HTERT RPE-1 (cell line): ENCODE results near the gene RILPL1.
"Not testable (repeated sequence)": the region's sequence is repeated elsewhere in the genome, so short reads cannot be mapped to it uniquely, and the experiment has no call there.

Experiments used
- in situ Hi-C: fragments of 300-500 bp; cut with MboI; formaldehyde crosslinking; loops from 4 replicates; pipeline ENCODE4 v1.14.3; 2020; ENCODE audit warnings: low sequenced_read_pairs

RILPL1 gene

DNA sequence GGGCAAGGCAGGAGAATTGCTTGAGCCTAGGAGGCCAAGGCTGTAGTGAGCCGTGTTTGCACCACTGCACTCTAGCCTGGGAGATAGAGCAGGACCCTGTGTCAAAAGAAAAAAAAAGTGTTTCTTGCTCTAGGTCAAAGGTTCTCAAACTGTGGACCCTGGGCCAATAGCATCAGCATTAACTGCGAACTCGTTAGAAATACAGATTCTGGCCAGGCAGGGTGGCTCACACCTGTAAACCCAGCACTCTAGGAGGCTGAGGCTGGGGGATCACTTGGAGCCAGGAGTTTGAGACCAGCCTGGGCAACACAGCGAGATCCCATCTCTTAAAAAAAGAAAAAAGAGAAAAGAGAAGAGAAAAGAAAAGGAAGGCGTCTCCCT, 97.9 kb downstream of the RILPL1 start:
- in situ Hi-C loops: no loop called here

DNA sequence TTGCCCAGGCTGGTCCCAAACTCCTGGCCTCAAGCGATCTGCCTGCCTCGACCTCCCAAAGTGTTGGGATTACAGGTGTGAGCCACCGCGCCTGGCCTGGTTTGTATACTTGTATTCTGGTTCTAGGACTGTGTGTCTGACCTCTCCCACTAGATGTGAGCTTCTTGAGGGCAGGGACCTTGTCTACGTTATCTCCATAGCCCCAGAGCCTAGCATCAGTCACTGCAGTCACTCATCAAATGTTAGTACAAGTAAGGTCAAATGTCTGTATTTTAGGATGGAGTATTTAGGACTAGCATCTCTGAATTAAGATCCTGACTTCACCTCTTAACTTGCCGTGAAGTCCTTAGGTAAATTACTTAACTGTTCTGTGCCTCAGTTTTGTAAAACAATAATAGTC, 99.9 kb downstream of the RILPL1 start:
- in situ Hi-C loops: no loop called here

DNA sequence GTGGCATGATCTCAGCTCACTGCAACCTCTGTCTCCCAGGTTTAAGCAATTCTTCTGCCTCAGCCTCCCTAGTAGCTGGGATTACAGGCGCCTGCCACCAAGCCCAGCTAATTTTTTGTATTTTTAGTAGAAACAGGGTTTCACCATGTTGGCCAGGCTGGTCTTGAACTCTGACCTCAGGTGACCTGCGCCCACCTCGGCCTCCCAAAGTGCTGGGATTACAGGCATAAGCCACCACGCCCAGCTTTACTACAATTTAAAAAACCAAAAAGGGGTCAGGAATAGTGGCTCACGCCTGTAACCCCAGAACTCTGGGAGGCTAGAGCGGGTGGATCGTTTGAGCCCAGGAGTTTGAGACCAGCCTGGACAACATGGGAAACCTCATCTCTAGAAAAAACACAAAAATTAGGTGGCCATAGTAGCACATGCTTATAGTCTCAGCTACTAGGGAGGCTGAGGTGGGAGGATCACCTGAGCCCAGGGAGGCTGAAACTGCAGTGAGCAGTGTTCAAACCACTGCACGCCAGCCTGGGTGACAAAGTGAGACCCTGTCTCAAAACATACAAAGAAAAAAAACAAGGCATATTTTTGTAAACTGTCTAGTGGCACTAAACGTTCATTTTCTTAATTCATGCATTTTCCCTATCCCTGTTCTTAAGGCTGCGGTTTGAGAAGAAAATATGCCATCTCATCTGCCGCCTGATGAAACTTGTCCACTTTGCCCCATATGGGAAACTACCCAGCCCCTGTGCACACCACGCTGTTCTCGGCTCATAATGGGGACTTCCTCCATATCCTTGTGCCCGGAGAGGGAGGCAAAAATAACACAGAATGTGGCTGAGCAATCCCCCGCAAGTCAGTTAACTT, 101.3 kb downstream of the RILPL1 start:
- in situ Hi-C loops: not testable (repeated sequence)

DNA sequence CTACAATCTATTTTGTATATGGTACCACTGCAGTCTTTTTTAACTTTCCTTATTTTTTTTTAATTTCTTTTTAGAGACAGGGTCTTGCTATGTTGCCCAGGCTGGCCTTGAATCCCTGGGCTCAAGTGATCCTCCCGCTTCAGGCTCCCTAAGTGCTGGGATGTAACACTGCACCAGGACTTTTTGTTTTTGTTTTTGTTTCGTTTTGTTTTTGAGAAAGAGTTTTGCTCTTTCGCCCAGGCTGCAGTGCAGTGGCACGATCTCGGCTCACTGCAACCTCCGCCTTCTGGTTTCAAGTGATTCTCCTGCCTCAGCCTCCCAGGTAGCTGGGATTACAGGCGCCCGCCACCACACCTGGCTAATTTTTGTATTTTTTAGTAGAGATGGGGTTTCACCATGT, 104.4 kb downstream of the RILPL1 start:
- in situ Hi-C loops: not testable (repeated sequence)

DNA sequence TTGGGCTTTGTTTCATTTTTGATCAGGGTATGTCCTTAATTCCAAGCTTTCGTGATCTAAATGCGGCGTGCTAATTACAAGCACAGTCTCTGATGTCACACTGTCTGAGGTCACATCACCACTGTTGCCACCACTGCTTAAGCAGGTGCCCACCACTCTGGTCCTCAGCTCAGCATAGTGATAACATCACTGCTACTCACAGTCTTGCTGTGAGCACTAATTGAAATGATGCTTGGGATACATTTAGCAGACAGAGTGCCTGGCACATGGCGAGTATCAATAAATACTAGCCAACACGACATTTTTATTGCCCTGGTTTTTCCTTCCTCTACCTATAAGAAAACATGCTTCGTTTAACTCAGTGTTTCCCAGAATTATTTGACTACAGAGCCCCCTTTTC, 104.9 kb downstream of the RILPL1 start:
- in situ Hi-C loops: no loop called here

DNA sequence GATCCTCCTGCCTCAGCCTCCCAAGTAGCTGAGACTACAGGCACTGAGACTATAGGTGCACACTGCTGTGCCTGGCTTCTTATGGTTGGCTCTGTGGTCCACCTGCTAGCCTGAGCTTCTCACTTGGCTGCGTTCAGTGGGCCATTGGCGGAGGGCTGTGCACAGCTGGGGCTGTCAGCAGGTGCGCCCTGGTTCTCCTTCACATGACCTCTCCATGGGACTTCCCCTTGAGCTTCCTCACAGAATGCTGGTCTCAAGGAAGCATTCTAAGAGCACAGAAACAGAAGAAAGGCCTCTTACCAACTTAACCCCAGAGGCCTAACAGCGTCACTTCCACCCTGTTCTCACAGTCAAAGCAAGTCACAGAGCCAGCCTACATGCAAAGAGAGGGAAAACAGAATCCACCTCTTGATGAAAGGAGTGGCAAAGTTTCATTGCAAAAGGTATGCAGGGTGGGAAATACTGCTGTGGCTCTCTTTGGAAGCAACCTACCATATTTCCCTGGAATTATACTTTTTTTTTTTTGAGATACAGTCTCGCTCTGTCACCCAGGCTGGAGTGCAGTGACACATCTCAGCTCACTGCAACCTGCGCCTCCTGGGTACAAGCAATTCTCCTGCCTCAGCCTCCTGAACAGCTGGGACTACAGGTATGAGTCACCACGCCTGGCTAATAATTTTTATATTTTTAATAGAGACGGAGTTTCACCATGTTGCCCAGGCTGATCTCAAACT, 106.3 kb downstream of the RILPL1 start:
- in situ Hi-C loops: no loop called here

DNA sequence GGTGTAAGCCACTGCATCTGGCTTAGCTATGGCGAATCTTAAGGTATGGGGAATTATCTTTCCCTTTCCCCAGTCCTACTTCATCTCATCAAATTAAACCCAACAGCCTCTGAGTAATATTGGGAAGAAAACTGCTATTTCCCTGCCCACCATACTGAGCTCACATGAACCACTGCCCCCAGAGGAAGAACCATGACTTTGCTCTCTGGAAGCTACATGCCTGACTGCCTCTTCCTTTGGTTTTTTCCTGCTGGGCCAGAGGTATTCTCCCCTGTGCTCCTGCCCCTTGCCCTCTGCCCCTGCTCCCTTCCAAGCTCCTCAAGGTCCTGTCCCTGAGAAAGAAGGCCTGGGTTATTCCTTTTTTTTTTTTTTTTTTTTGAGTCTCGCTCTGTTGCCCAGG, 112.2 kb downstream of the RILPL1 start:
- in situ Hi-C loops: no loop called here
